ENCODE data around the gene SIK1. TPM values are rescaled to one million over a fixed set of nuclear protein-coding genes. Genes with fewer than 3 reads are reported as not detected.

Gene SIK1
- total and polyA plus RNA-seq, 2 experiments from 2014 or later: 0.31 to 1.1 TPM

DNA sequence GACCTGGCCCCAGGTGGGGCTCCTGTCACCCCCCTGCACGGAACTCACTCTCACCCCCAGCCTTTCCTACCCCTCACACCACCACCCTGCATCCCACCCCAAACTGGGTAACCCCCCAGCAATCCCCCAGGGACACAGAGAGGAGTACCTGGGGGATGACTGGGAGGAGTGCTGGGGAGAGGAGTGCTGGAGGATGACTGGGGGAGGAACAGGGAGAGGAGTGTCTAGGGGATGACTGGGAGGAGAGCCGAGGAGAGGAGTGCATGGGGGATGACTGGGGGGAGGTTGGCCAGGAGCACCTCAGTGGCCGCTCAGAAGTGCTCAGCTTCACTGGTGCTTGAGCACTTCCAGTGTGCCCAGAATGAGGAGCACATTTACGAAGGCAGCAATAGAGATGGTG lies 59.1 kb downstream of the SIK1 start:
- H3K4me1 Mint-ChIP-seq: peaks cover 26% of the 10 kb centered on the region
- no peaks in the 10 kb centered on the region for H3F3A ChIP-seq (replicated peaks; ENCODE audit: low read depth)
- ATAC-seq (no peak), DNase-seq (ENCODE audit: low spot score) (no peak)
- H3K79me2 ChIP-seq (replicated peaks; ENCODE audit: insufficient read depth): no peaks in the 10 kb centered on the region
- H3K27me3 ChIP-seq (ENCODE audit: insufficient read depth): no peaks in the 10 kb centered on the region
- H3K4me2 ChIP-seq: no peak overlapping the region
- H3K27me3 Mint-ChIP-seq (ENCODE audit: insufficient read depth, low read depth, poor library complexity): peaks cover 18% of the 10 kb centered on the region
- no peak overlapping the region for H3K27ac ChIP-seq (ENCODE audit: low read depth)
- no peak overlapping the region for H2AFZ ChIP-seq
- no peaks in the 10 kb centered on the region for H3K9me3 Mint-ChIP-seq
- no peak overlapping the region for H3K4me3 ChIP-seq
- H3K4me1 ChIP-seq (ENCODE audit: insufficient read depth): peaks cover 7% of the 10 kb centered on the region
- TF ChIP-seq EZH2phosphoT487 (IDR thresholded peaks at IDR 0.05; ENCODE audit: unreplicated experiment) (no peak), ZNF331 (CRISPR knock-in tag; IDR thresholded peaks at IDR 0.05; ENCODE audit: low read depth) (no peak), ETS1 (IDR thresholded peaks at IDR 0.05) (no peak), ZNF114 (CRISPR knock-in tag; IDR thresholded peaks at IDR 0.05) (no peak), POLR2AphosphoS5 (IDR thresholded peaks at IDR 0.05; ENCODE audit: low read depth) (no peak), STAT1 (IDR thresholded peaks at IDR 0.05; ENCODE audit: unreplicated experiment) (no peak), EZH2 (IDR thresholded peaks at IDR 0.05; ENCODE audit: low read depth, unreplicated experiment) (no peak), CREB1 (CRISPR knock-in tag; IDR thresholded peaks at IDR 0.05; ENCODE audit: low read depth) (no peak), NANOG (IDR thresholded peaks at IDR 0.05; ENCODE audit: borderline replicate concordance) (no peak), CTCF (conservative IDR thresholded peaks at IDR 0.05; ENCODE audit: low read depth in 2 of 2) (no peak), JUNB (IDR thresholded peaks at IDR 0.05; ENCODE audit: unreplicated experiment) (no peak)
- TF ChIP-seq, protein P1, sequence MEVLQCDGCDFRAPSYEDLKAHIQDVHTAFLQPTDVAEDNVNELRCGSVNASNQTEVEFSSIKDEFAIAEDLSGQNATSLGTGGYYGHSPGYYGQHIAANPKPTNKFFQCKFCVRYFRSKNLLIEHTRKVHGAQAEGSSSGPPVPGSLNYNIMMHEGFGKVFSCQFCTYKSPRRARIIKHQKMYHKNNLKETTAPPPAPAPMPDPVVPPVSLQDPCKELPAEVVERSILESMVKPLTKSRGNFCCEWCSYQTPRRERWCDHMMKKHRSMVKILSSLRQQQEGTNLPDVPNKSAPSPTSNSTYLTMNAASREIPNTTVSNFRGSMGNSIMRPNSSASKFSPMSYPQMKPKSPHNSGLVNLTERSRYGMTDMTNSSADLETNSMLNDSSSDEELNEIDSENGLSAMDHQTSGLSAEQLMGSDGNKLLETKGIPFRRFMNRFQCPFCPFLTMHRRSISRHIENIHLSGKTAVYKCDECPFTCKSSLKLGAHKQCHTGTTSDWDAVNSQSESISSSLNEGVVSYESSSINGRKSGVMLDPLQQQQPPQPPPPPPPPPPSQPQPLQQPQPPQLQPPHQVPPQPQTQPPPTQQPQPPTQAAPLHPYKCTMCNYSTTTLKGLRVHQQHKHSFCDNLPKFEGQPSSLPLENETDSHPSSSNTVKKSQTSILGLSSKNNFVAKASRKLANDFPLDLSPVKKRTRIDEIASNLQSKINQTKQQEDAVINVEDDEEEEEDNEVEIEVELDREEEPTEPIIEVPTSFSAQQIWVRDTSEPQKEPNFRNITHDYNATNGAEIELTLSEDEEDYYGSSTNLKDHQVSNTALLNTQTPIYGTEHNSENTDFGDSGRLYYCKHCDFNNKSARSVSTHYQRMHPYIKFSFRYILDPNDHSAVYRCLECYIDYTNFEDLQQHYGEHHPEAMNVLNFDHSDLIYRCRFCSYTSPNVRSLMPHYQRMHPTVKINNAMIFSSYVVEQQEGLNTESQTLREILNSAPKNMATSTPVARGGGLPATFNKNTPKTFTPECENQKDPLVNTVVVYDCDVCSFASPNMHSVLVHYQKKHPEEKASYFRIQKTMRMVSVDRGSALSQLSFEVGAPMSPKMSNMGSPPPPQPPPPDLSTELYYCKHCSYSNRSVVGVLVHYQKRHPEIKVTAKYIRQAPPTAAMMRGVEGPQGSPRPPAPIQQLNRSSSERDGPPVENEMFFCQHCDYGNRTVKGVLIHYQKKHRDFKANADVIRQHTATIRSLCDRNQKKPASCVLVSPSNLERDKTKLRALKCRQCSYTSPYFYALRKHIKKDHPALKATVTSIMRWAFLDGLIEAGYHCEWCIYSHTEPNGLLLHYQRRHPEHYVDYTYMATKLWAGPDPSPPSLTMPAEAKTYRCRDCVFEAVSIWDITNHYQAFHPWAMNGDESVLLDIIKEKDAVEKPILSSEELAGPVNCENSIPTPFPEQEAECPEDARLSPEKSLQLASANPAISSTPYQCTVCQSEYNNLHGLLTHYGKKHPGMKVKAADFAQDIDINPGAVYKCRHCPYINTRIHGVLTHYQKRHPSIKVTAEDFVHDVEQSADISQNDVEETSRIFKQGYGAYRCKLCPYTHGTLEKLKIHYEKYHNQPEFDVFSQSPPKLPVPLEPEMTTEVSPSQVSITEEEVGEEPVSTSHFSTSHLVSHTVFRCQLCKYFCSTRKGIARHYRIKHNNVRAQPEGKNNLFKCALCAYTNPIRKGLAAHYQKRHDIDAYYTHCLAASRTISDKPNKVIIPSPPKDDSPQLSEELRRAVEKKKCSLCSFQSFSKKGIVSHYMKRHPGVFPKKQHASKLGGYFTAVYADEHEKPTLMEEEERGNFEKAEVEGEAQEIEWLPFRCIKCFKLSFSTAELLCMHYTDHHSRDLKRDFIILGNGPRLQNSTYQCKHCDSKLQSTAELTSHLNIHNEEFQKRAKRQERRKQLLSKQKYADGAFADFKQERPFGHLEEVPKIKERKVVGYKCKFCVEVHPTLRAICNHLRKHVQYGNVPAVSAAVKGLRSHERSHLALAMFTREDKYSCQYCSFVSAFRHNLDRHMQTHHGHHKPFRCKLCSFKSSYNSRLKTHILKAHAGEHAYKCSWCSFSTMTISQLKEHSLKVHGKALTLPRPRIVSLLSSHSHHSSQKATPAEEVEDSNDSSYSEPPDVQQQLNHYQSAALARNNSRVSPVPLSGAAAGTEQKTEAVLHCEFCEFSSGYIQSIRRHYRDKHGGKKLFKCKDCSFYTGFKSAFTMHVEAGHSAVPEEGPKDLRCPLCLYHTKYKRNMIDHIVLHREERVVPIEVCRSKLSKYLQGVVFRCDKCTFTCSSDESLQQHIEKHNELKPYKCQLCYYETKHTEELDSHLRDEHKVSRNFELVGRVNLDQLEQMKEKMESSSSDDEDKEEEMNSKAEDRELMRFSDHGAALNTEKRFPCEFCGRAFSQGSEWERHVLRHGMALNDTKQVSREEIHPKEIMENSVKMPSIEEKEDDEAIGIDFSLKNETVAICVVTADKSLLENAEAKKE (CRISPR knock-in tag; IDR thresholded peaks at IDR 0.05): no peak
- TF ChIP-seq, protein P2, sequence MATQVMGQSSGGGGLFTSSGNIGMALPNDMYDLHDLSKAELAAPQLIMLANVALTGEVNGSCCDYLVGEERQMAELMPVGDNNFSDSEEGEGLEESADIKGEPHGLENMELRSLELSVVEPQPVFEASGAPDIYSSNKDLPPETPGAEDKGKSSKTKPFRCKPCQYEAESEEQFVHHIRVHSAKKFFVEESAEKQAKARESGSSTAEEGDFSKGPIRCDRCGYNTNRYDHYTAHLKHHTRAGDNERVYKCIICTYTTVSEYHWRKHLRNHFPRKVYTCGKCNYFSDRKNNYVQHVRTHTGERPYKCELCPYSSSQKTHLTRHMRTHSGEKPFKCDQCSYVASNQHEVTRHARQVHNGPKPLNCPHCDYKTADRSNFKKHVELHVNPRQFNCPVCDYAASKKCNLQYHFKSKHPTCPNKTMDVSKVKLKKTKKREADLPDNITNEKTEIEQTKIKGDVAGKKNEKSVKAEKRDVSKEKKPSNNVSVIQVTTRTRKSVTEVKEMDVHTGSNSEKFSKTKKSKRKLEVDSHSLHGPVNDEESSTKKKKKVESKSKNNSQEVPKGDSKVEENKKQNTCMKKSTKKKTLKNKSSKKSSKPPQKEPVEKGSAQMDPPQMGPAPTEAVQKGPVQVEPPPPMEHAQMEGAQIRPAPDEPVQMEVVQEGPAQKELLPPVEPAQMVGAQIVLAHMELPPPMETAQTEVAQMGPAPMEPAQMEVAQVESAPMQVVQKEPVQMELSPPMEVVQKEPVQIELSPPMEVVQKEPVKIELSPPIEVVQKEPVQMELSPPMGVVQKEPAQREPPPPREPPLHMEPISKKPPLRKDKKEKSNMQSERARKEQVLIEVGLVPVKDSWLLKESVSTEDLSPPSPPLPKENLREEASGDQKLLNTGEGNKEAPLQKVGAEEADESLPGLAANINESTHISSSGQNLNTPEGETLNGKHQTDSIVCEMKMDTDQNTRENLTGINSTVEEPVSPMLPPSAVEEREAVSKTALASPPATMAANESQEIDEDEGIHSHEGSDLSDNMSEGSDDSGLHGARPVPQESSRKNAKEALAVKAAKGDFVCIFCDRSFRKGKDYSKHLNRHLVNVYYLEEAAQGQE (IDR thresholded peaks at IDR 0.05; ENCODE audit: unreplicated experiment): no peak
- no peaks in the 10 kb centered on the region for H3K36me3 ChIP-seq (ENCODE audit: insufficient read depth)
- H3K27ac Mint-ChIP-seq: peak overlapping the region; percentile 31; the same call in 1 of the 2 replicates
- no peaks in the 10 kb centered on the region for H3K36me3 Mint-ChIP-seq (ENCODE audit: low read depth)
- no peaks in the 10 kb centered on the region for H4K20me1 ChIP-seq (replicated peaks; ENCODE audit: insufficient read depth)
- no peak overlapping the region for H3K4me3 Mint-ChIP-seq
- H3K9me2 ChIP-seq (ENCODE audit: insufficient read depth): no peaks in the 10 kb centered on the region
